Fibroblast of lung (primary cell): ENCODE results near the gene NT5C. TPM values are rescaled to one million over a fixed set of nuclear protein-coding genes. Genes with fewer than 3 reads are reported as not detected.

ENCODE experiments used
- DNase-seq, 2 donors: peaks; one replicate each; pipeline versions ENCODE4 v3.0.0 to v3.0.0-alpha.2; 2010; ENCODE audit warnings: low read depth in 2 of 2
- H2AFZ ChIP-seq: 2 replicates; pipeline ENCODE4 v1.5.1; 2012; ENCODE audit warnings: low read length, control low read depth, inconsistent platforms
- H3K27ac ChIP-seq: 2 replicates; pipeline ENCODE4 v1.5.1; 2011; ENCODE audit warnings: low read length, control low read depth; ENCODE audit not compliant: insufficient read depth
- H3K27me3 ChIP-seq: 2 replicates; pipeline ENCODE4 v1.5.1; 2011; ENCODE audit warnings: mild to moderate bottlenecking, low read length; ENCODE audit not compliant: control insufficient read depth, insufficient read depth
- H3K36me3 ChIP-seq: 2 replicates; pipeline ENCODE4 v1.5.1; 2011; ENCODE audit warnings: low read length; ENCODE audit not compliant: control insufficient read depth, insufficient read depth
- H3K4me1 ChIP-seq: 2 replicates; pipeline ENCODE4 v1.5.1; 2011; ENCODE audit warnings: low read length; ENCODE audit not compliant: control insufficient read depth, insufficient read depth; ENCODE audit errors: extremely low read depth
- H3K4me2 ChIP-seq: 2 replicates; pipeline ENCODE4 v1.5.1; 2011; ENCODE audit warnings: low read length, control low read depth; ENCODE audit not compliant: insufficient read depth; ENCODE audit errors: extremely low read depth
- H3K4me3 ChIP-seq, 4 experiments: fragments of 200-600 bp in 1 of 4; sonication (generic) in 1 of 4; replicated peaks in 1 of 4; 2 replicates each; pipeline ENCODE4 v1.5.1; 2011 to 2016; ENCODE audit warnings: low read length in 4 of 4, low read depth in 3 of 4, mild to moderate bottlenecking in 3 of 4, control low read depth in 2 of 4, inconsistent platforms in 1 of 4, mixed read lengths in 1 of 4; ENCODE audit not compliant: insufficient read depth in 1 of 4; ENCODE audit errors: control extremely low read depth in 1 of 4
- H3K79me2 ChIP-seq: 2 replicates; pipeline ENCODE4 v1.5.1; 2012; ENCODE audit warnings: mild to moderate bottlenecking, low read length, inconsistent platforms; ENCODE audit not compliant: control insufficient read depth, insufficient read depth
- H3K9ac ChIP-seq: 2 replicates; pipeline ENCODE4 v1.5.1; 2011; ENCODE audit warnings: mild to moderate bottlenecking, low read length, control low read depth; ENCODE audit not compliant: insufficient read depth
- H3K9me3 ChIP-seq: 2 replicates; pipeline ENCODE4 v1.5.1; 2012; ENCODE audit warnings: low read depth, low read length; ENCODE audit not compliant: control insufficient read depth, insufficient read depth
- H4K20me1 ChIP-seq: 2 replicates; pipeline ENCODE4 v1.5.1; 2011; ENCODE audit warnings: low read length; ENCODE audit not compliant: control insufficient read depth, insufficient read depth; ENCODE audit errors: extremely low read depth
- EZH2 ChIP-seq: IDR thresholded peaks from 2 replicates; pipeline ENCODE4 v1.5.1; 2012; ENCODE audit warnings: low read length, control low read depth, mild to moderate bottlenecking; ENCODE audit errors: missing control alignments
- polyA plus RNA-seq, 2 donors: library from polyadenylated mRNA; depleted of rRNA in 1 of 2; stranded (reverse) in 1 of 2; unstranded in 1 of 2; fragments of >200 nt; gene quantifications; 2 replicates each; pipeline ENCODE4 v1.2.1, GENCODE V29; 2011 to 2012; ENCODE audit warnings: missing spikeins in 1 of 2
- total RNA-seq: library from RNA; depleted of rRNA; stranded (reverse); fragments of >200 nt; gene quantifications from 2 replicates; pipeline ENCODE4 v1.2.1, GENCODE V29; 2014
- TF ChIP-seq, protein P1 (sequence below), 2 donors: IDR thresholded peaks in 1 of 2; conservative IDR thresholded peaks in 1 of 2; 1 replicate in 1 of 2; 2 replicates in 1 of 2; pipeline ENCODE4 v1.5.1; 2011 to 2012; ENCODE audit warnings: low read length in 2 of 2, control low read depth in 1 of 2, inconsistent platforms in 1 of 2, low read depth in 1 of 2, mild to moderate bottlenecking in 1 of 2

NT5C gene
- total and polyA plus RNA-seq, 2 donors (not counting 1 experiment from before 2014, with no cell fraction given): 18.6 to 29.9 TPM

DNA sequence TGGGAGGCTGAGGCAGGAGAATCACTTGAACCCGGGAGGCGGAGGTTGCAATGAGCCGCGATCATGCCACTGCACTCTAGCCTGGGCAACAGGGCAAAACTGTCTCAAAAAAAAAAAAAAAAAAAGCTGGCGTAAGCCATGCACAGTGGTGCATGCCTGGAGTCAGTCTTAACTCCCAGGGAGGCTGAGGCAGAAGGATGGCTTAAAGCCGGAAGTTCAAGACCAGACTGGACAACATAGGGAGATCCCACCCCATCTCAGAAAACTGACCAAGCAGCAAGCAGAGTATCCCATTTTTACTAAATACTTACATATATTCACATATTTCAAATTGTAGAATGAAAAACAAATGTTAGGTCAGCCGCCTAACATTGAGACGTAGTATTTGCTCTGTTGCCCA is 4.6 kb downstream of the NT5C start:
- Histone ChIP-seq H3K79me2 (no peaks in the 10 kb centered on the region), H3K9ac (no peak overlapping the region), H2AFZ (no peak overlapping the region), H3K4me1 (no peaks in the 10 kb centered on the region), H3K4me2 (no peak overlapping the region), H3K27ac (no peak overlapping the region), H3K4me3 (no peak overlapping the region), H3K9me3 (no peaks in the 10 kb centered on the region), H3K36me3 (peaks cover 12% of the 10 kb centered on the region), H4K20me1 (no peaks in the 10 kb centered on the region), H3K27me3 (no peaks in the 10 kb centered on the region)
- DNase-seq: no peak
- TF ChIP-seq, protein P1, sequence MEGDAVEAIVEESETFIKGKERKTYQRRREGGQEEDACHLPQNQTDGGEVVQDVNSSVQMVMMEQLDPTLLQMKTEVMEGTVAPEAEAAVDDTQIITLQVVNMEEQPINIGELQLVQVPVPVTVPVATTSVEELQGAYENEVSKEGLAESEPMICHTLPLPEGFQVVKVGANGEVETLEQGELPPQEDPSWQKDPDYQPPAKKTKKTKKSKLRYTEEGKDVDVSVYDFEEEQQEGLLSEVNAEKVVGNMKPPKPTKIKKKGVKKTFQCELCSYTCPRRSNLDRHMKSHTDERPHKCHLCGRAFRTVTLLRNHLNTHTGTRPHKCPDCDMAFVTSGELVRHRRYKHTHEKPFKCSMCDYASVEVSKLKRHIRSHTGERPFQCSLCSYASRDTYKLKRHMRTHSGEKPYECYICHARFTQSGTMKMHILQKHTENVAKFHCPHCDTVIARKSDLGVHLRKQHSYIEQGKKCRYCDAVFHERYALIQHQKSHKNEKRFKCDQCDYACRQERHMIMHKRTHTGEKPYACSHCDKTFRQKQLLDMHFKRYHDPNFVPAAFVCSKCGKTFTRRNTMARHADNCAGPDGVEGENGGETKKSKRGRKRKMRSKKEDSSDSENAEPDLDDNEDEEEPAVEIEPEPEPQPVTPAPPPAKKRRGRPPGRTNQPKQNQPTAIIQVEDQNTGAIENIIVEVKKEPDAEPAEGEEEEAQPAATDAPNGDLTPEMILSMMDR (conservative IDR thresholded peaks at IDR 0.05 in 1 of 2, IDR thresholded peaks at IDR 0.05 in 1 of 2; ENCODE audit: low read depth in 1 of 2, low read length in 2 of 2): no peak
- TF ChIP-seq EZH2: no peak

DNA sequence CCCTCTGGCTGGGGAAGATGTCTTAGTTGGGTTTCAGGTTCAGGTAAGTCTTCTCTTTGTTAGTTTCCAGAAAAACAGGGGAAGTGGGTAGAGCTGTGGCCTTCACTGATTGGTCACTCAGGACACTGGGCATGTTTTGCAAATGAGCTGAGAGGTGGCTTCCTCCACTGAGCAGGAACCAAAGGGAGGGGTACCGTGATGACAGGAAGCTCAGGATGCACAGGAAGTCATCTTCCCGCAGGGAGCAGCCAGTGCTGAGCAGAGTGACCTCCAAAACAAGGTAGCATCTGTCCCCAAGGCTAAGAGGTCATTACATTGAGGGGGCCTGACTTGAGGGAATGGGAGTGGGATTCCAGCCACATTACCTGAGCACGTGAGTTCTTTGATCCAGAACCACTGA is 5.6 kb downstream of the NT5C start:
- no peak overlapping the region for H2AFZ ChIP-seq
- no peak overlapping the region for H3K4me3 ChIP-seq
- DNase-seq: no peak
- peaks cover 12% of the 10 kb centered on the region for H3K36me3 ChIP-seq
- H3K4me2 ChIP-seq: no peak overlapping the region
- no peaks in the 10 kb centered on the region for H3K4me1 ChIP-seq
- no peak overlapping the region for H3K9ac ChIP-seq
- H3K79me2 ChIP-seq: no peaks in the 10 kb centered on the region
- TF ChIP-seq, protein P1 (conservative IDR thresholded peaks at IDR 0.05 in 1 of 2, IDR thresholded peaks at IDR 0.05 in 1 of 2; ENCODE audit: low read depth in 1 of 2, low read length in 2 of 2): no peak
- TF ChIP-seq EZH2: no peak
- H3K27ac ChIP-seq: no peak overlapping the region
- no peaks in the 10 kb centered on the region for H4K20me1 ChIP-seq
- H3K27me3 ChIP-seq: no peaks in the 10 kb centered on the region
- no peaks in the 10 kb centered on the region for H3K9me3 ChIP-seq

DNA sequence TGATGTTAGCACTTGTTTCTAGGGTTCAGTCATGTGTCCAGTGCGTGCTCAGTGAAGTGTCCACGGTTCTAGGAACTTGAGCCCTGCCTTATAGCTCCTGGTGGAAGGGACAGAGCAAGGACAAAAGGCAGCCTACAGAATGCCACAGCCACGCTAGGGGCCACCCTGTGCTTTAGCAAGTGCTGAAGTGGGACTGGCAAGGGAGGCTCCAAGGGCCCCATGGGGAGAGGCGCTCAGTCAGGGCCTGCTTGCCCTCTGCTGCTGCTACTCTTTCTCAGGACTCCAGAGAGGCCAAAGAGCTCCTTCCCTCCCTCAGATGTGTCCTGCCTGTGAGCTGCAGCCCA is 6.8 kb downstream of the NT5C start:
- Histone ChIP-seq H3K79me2 (no peaks in the 10 kb centered on the region), H3K27me3 (no peaks in the 10 kb centered on the region), H3K4me3 (no peak overlapping the region), H3K36me3 (peaks cover 10% of the 10 kb centered on the region), H3K27ac (no peak overlapping the region), H3K9ac (no peak overlapping the region), H3K9me3 (no peaks in the 10 kb centered on the region), H2AFZ (no peak overlapping the region), H3K4me2 (no peak overlapping the region), H3K4me1 (no peaks in the 10 kb centered on the region), H4K20me1 (no peaks in the 10 kb centered on the region)
- DNase-seq: no peak
- TF ChIP-seq, protein P1 (conservative IDR thresholded peaks at IDR 0.05 in 1 of 2, IDR thresholded peaks at IDR 0.05 in 1 of 2; ENCODE audit: low read depth in 1 of 2, low read length in 2 of 2): no peak
- TF ChIP-seq EZH2: no peak
